PC-3 (cell line): ENCODE measurements around the gene GALNT2. TPM values are rescaled to one million over a fixed set of nuclear protein-coding genes. Genes with fewer than 3 reads are reported as not detected.
A peak's percentile ranks its signal among the peaks of the same experiment; 100 is the strongest.

Experiments
- ATAC-seq: fragments of 200-7000 bp; cut with Tn5 transposase; 2 replicates; pipeline ENCODE4 v1.9.1; 2020; ENCODE audit warnings: mild to moderate bottlenecking, moderate library complexity
- BruUV-seq: library from RNA; stranded (reverse); fragments of 400-500 nt; replicated peaks from 2 replicates; lab custom pipeline; 2021; lab: Mats Ljungman, UMichigan
- CTCF ChIA-PET: fragments of 300-600 bp; sonication (Branson Sonifier 250); formaldehyde crosslinking; loops from one replicate; lab custom pipeline; 2022; ENCODE audit warnings: antibody characterized with exemption; lab: Charles Lee
- POLR2A ChIA-PET: fragments of 300-600 bp; sonication (Branson Sonifier 250); formaldehyde crosslinking; loops from one replicate; lab custom pipeline; 2022; ENCODE audit warnings: antibody characterized with exemption; ENCODE audit not compliant: unreplicated experiment; lab: Charles Lee
- DNase-seq: peaks from one replicate; pipeline ENCODE4 v3.0.0-alpha.2; 2015
- H2AFZ ChIP-seq: fragments of 300-600 bp; sonication (generic); 2 replicates; pipeline ENCODE4 v1.6.0; 2016; ENCODE audit warnings: antibody characterized with exemption, low read length
- H3F3A ChIP-seq: fragments of 300-600 bp; sonication (generic); one replicate; pipeline ENCODE4 v1.6.0; 2017; ENCODE audit warnings: antibody characterized with exemption, low read length, control low read depth, mild to moderate bottlenecking; ENCODE audit not compliant: unreplicated experiment
- H3K27ac ChIP-seq: fragments of 300-600 bp; sonication (generic); 2 replicates; pipeline ENCODE4 v1.5.1; 2016; ENCODE audit warnings: mild to moderate bottlenecking, low read length
- H3K27me3 ChIP-seq: fragments of 300-600 bp; sonication (generic); 2 replicates; pipeline ENCODE4 v1.6.1; 2016; ENCODE audit warnings: low read length, mixed read lengths
- H3K36me3 ChIP-seq: fragments of 300-600 bp; sonication (generic); 2 replicates; pipeline ENCODE4 v1.6.1; 2016; ENCODE audit warnings: low read depth, mixed run types, low read length, mixed read lengths
- H3K4me1 ChIP-seq: fragments of 300-600 bp; sonication (generic); 2 replicates; pipeline ENCODE4 v1.5.1; 2016; ENCODE audit warnings: low read length; ENCODE audit not compliant: insufficient read depth
- H3K4me2 ChIP-seq: fragments of 300-600 bp; sonication (generic); 2 replicates; pipeline ENCODE4 v1.6.0; 2016; ENCODE audit warnings: low read length
- H3K4me3 ChIP-seq: fragments of 300-600 bp; sonication (generic); 2 replicates; pipeline ENCODE4 v1.5.1; 2016; ENCODE audit warnings: mild to moderate bottlenecking, low read length, mixed read lengths
- H3K79me2 ChIP-seq: fragments of 300-600 bp; sonication (generic); 2 replicates; pipeline ENCODE4 v1.6.1; 2017; ENCODE audit warnings: low read length, mixed read lengths
- H3K9ac ChIP-seq: fragments of 300-600 bp; sonication (generic); 2 replicates; pipeline ENCODE4 v1.6.0; 2016; ENCODE audit warnings: mild to moderate bottlenecking, low read length
- H3K9me2 ChIP-seq: fragments of 300-600 bp; sonication (generic); replicated peaks from 2 replicates; pipeline ENCODE4 v1.6.1; 2016; ENCODE audit warnings: mixed run types, low read length, mixed read lengths
- H3K9me3 ChIP-seq: fragments of 300-600 bp; sonication (generic); 2 replicates; pipeline ENCODE4 v1.6.1; 2016; ENCODE audit warnings: low read length, mixed read lengths
- H4K20me1 ChIP-seq: fragments of 300-600 bp; sonication (generic); 2 replicates; pipeline ENCODE4 v1.6.1; 2016; ENCODE audit warnings: low read length, mixed read lengths
- EZH2 ChIP-seq: fragments of 300-600 bp; sonication (generic); IDR thresholded peaks from one replicate; pipeline ENCODE4 v1.6.1; 2017; ENCODE audit warnings: antibody characterized with exemption, mild to moderate bottlenecking, low read length; ENCODE audit not compliant: unreplicated experiment
- EZH2phosphoT487 ChIP-seq: fragments of 300-600 bp; sonication (generic); IDR thresholded peaks from 2 replicates; pipeline ENCODE4 v1.6.1; 2018; ENCODE audit warnings: mild to moderate bottlenecking, antibody characterized with exemption, low read length, borderline replicate concordance
- intact Hi-C: fragments of 100-400 bp; cut with micrococcal nuclease; formaldehyde crosslinking; loops from 2 replicates; pipeline ENCODE4 v1.9.0; 2023
- total RNA-seq: library from RNA; depleted of rRNA; stranded (reverse); fragments of >200 nt; gene quantifications from 2 replicates; pipeline ENCODE4 v1.2.3, GENCODE V29; 2014
- TF ChIP-seq, protein P1 (sequence below): fragments of 300-600 bp; sonication (generic); conservative IDR thresholded peaks from 2 replicates; pipeline ENCODE4 v1.5.1; 2017; ENCODE audit warnings: antibody characterized with exemption, low read depth, mild to moderate bottlenecking, low read length

Gene GALNT2
- total RNA-seq, 1 experiment from 2014 or later = 182 TPM

DNA sequence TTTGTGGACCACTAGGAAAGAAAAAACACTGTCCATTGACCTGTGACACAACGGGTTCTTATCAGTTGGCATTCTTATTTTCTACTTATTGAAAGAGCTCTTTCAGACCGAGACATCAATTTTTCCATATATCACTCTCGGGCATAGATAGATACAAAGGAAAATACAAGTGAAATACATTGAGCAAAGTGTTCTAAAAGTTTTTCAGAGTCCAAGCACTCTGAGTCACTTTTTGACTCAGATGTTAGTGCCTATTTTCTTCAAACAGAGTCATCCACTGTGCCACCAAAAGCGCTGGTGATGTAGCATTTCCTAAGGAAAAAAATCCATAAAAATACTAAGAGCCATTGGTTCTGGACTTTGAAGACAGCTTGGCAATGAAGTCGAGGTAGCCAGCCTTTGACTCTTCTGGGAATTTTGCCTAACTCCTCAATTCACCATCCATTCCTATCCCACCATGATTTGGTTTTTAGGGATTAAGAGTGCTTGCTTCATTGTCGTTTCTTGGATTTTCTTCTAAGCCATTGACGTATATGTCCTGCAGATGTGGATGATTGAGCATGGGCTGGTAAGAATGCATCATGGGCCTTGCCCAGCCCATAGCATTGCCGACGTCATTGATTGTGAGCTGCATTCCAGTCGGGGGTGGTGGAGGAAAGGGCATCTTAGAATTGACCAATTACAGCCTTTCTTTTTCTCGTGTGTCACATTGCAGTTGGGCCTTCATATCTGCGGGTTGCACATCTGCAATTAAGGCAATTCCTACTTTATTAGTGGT is 10.6 kb downstream of the GALNT2 start:
- intact Hi-C loops = no loop called here
- Histone ChIP-seq H4K20me1 (peaks cover 43% of the 10 kb centered on the region; the same call in 1 of the 2 replicates), H3K4me1 (peaks cover 44% of the 10 kb centered on the region), H3K27me3 (no peaks in the 10 kb centered on the region), H3K4me3 (no peak overlapping the region), H3K9me2 (no peaks in the 10 kb centered on the region), H3K36me3 (peaks cover 49% of the 10 kb centered on the region), H3K9me3 (no peaks in the 10 kb centered on the region), H3K4me2 (peak overlapping the region; percentile 7; the same call in 1 of the 2 replicates), H3F3A (peaks cover 8% of the 10 kb centered on the region), H2AFZ (no peak overlapping the region), H3K79me2 (peaks cover 99% of the 10 kb centered on the region), H3K27ac (peak overlapping the region; percentile 22), H3K9ac (no peak overlapping the region)
- ChIA-PET POLR2A (interaction anchor here (0.5 kb wide), 1 partner anchor 93 kb away, joined by 5 read pairs; no protein-coding TSS in a partner anchor), CTCF (interaction anchor here (0.8 kb wide), 1 partner anchor 108 kb away, joined by 3 read pairs; no protein-coding TSS in a partner anchor)
- ATAC-seq = no peak
- TF ChIP-seq, protein P1, sequence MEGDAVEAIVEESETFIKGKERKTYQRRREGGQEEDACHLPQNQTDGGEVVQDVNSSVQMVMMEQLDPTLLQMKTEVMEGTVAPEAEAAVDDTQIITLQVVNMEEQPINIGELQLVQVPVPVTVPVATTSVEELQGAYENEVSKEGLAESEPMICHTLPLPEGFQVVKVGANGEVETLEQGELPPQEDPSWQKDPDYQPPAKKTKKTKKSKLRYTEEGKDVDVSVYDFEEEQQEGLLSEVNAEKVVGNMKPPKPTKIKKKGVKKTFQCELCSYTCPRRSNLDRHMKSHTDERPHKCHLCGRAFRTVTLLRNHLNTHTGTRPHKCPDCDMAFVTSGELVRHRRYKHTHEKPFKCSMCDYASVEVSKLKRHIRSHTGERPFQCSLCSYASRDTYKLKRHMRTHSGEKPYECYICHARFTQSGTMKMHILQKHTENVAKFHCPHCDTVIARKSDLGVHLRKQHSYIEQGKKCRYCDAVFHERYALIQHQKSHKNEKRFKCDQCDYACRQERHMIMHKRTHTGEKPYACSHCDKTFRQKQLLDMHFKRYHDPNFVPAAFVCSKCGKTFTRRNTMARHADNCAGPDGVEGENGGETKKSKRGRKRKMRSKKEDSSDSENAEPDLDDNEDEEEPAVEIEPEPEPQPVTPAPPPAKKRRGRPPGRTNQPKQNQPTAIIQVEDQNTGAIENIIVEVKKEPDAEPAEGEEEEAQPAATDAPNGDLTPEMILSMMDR = no peak
- TF ChIP-seq EZH2 (no peak), EZH2phosphoT487 (no peak)
- DNase-seq = peak; percentile 68
- BruUV-seq = no TSS peak

DNA sequence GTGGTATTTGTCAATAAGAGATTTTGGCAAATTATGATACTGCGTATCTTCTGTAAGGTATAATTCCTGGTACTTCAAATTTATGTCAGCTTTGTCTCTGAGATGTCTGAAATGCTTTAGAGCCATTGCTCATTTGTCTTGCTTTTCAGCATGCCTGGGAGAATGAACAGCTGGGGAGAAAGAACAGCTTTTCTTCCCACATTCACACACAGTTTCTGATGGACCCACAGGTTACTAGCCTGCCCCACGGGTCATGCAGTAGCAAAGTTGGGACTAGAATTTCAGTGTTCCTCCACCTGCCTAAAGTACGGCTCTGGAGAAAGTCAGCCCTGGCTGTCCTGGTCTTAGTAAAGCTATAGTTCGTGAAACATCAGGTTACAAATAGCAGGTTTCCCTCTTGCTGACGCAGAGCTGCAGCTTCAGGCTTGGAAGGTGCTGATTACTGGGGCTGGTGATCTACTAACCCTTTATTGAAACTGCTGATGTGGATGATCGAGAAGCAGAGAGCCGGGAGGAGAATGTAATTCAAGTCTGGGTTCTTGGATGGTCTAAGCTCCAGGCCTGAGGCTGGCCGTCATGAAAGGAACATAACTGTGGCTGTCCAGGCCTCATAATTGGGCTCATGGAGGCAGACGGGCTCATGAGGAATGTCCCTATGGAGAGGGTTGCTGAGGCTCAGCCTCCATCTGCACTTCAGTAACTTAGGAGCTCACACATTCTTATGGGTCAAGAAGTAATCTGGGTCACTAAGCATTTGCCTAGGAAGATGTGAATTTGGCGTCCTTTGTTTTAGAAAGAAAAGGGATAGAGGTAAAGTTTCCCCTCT is 12.4 kb downstream of the GALNT2 start:
- no peak overlapping the region for H3K27ac ChIP-seq
- ChIA-PET POLR2A (no interaction called here), CTCF (no interaction called here)
- H4K20me1 ChIP-seq = peaks cover 30% of the 10 kb centered on the region; the same call in 1 of the 2 replicates
- no peak overlapping the region for H3K9ac ChIP-seq
- H3K79me2 ChIP-seq = peaks cover 98% of the 10 kb centered on the region
- no TSS peak for BruUV-seq
- no peak overlapping the region for H2AFZ ChIP-seq
- no peaks in the 10 kb centered on the region for H3K9me2 ChIP-seq
- TF ChIP-seq, protein P1 = no peak
- intact Hi-C loops = no loop called here
- H3K36me3 ChIP-seq = peaks cover 50% of the 10 kb centered on the region
- peaks cover 20% of the 10 kb centered on the region for H3F3A ChIP-seq
- no peak overlapping the region for H3K4me2 ChIP-seq
- H3K9me3 ChIP-seq = no peaks in the 10 kb centered on the region
- peaks cover 40% of the 10 kb centered on the region for H3K4me1 ChIP-seq
- no peak for ATAC-seq
- H3K4me3 ChIP-seq = no peak overlapping the region
- H3K27me3 ChIP-seq = no peaks in the 10 kb centered on the region
- no peak for DNase-seq
